Right cardiac atrium (tissue), 5 donors: ENCODE measurements around the gene ENTPD8. TPM values are rescaled to one million over a fixed set of nuclear protein-coding genes. Genes with fewer than 3 reads are reported as not detected.
"Not testable (repeated sequence)": the region's sequence is repeated elsewhere in the genome, so short reads cannot be mapped to it uniquely, and the experiment has no call there.

ENCODE experiments used
- ATAC-seq, 2 donors: fragments of 200-7000 bp; cut with Tn5 transposase; one replicate each; pipeline versions ENCODE4 v1.8.0 to v1.9.1; 2020; ENCODE audit warnings: moderate library complexity in 2 of 2, mild to moderate bottlenecking in 1 of 2
- DNase-seq, 3 donors: peaks; one replicate each; pipeline ENCODE4 v3.0.0-alpha.2; 2020
- H3K27ac ChIP-seq: one replicate; pipeline ENCODE4 v1.5.1; 2013; ENCODE audit warnings: mild to moderate bottlenecking, low read length, control low read depth, moderate library complexity
- H3K27me3 ChIP-seq: one replicate; pipeline ENCODE4 v1.6.1; 2013; ENCODE audit not compliant: control insufficient read depth, insufficient read depth
- H3K4me1 ChIP-seq: one replicate; pipeline ENCODE4 v1.6.1; 2013; ENCODE audit warnings: low read length; ENCODE audit not compliant: control insufficient read depth, insufficient read depth
- H3K4me3 ChIP-seq: one replicate; pipeline ENCODE4 v1.5.1; 2013; ENCODE audit warnings: low read length, control low read depth
- H3K9me3 ChIP-seq: one replicate; pipeline ENCODE4 v1.6.1; 2013; ENCODE audit warnings: low read length; ENCODE audit not compliant: control insufficient read depth
- WGBS: extraction: QIAGEN DNeasy Blood & Tissue Kit; methylation state at CpG from one replicate; pipeline ENCODE4 v1.1.7; 2013; 5-methylcytosine and 5-hydroxymethylcytosine counted together
- intact Hi-C, 4 donors: fragments of 100-400 bp; cut with DNase I; formaldehyde crosslinking; loops; one replicate each; pipeline versions ENCODE4 v1.11.0 to v1.14.0; 2022 to 2023
- polyA plus RNA-seq: library from polyadenylated mRNA; stranded (reverse); fragments of 200-250 nt; gene quantifications from one replicate; pipeline ENCODE4 v1.2.3, GENCODE V29; 2013
- total RNA-seq, 4 donors: library from RNA; stranded (reverse); fragmentation: NEBNext Ultra II Directional; extraction: Animal tissue kit (Norgen Biotek cat#: 25700); gene quantifications; one replicate each; pipeline ENCODE4 v1.2.1, GENCODE V29; 2021
- donor health status: healthy with polysubstance abuse.
- donor health status: DM: no; HTN: yes; CAD: no.
- donor health status: DM: no; HTN: no; CAD: no.
- donor health status: DM: no; HTN: yes; CAD: no; lungs with severe emphysema.
- donor health status: DM: yes; HTN: yes; CAD: no.

The ENTPD8 gene
- total and polyA plus RNA-seq, 5 donors = not detected

DNA sequence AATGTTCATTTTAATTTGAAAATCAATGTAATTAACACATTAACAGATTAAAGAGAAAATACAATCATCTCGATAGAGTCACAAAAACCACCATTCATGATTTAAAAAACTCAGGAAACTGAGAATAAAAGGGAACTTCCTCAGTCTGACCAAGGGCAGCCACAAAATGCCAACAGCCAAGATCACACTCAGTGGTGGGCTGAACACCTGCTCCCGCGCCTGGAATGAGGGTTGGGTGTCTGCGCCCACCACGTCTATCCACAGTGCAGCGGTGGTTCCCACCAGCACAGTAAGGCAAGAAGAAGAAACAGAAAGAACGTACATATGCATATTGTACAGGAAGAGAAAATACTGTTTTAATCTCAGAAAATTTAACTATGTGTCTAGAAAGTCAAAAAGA lies 29.6 kb upstream of the ENTPD8 start:
- Histone ChIP-seq H3K4me3 (no peak overlapping the region), H3K27ac (no peak overlapping the region), H3K27me3 (no peaks in the 10 kb centered on the region), H3K9me3 (no peaks in the 10 kb centered on the region), H3K4me1 (no peaks in the 10 kb centered on the region)
- no peak for ATAC-seq
- WGBS = 75% methylated on average over 7 of the region's 7 CpGs
- intact Hi-C loops = no loop called here
- DNase-seq = no peak

DNA sequence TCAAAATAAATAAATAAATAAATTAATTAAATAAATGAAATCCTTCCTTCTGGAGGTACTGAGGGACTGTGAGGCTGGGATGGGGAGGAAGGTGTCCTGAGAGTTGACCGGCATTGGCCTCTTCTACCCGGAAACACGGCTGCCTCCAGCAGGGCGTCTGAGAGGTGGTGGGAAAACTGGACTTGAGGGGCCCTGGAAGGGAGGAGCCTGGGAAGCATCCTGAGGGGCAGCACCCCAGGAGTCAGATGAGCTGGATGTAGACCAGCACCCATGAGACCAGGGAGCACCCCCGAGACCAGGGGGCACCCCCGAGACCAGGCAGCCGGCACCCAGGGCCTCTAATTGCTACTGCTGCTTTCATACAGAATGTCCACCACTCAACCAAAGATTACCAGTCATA lies 26.7 kb upstream of the ENTPD8 start:
- 97% methylated on average over 7 of the region's 7 CpGs for whole genome bisulfite sequencing
- H3K27ac ChIP-seq = no peak overlapping the region
- ATAC-seq = no peak

DNA sequence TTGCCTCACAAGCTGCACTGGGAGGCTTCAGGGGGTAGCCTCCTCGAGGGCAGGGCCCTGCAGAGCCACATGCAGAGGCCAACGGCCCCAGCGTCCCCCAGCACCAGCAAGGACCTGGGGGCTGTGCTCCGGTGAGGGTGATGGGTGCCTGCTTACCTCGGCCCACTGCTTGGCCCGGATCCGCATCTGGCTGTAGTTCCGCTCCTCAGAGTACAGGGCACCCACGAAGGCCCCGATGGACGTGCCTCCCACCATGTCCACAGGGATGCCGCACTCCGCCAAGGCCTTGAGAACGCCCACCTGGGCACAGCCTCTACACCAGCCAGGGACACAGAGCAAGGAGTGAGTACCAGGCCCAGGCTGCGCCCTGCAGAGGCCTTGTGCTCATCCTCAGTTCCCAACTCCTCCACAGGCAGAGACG lies 26.0 kb upstream of the ENTPD8 start:
- Histone ChIP-seq H3K9me3 (no peaks in the 10 kb centered on the region), H3K27me3 (no peaks in the 10 kb centered on the region), H3K4me3 (no peak overlapping the region), H3K4me1 (no peaks in the 10 kb centered on the region), H3K27ac (no peak overlapping the region)
- DNase-seq (peak in 2 of 3 donors; percentile 44 to 46), ATAC-seq (no peak)
- intact Hi-C loops = no loop called here
- 93% methylated on average over 16 of the region's 16 CpGs for WGBS

More for the DNA sequence above, 26.7 kb upstream of the ENTPD8 start:
- no peak overlapping the region for H3K4me3 ChIP-seq
- intact Hi-C loops = no loop called here
- peak in 1 of 3 donors; percentile 22 for DNase-seq
- no peaks in the 10 kb centered on the region for H3K4me1 ChIP-seq
- H3K9me3 ChIP-seq = no peaks in the 10 kb centered on the region
- H3K27me3 ChIP-seq = no peaks in the 10 kb centered on the region

DNA sequence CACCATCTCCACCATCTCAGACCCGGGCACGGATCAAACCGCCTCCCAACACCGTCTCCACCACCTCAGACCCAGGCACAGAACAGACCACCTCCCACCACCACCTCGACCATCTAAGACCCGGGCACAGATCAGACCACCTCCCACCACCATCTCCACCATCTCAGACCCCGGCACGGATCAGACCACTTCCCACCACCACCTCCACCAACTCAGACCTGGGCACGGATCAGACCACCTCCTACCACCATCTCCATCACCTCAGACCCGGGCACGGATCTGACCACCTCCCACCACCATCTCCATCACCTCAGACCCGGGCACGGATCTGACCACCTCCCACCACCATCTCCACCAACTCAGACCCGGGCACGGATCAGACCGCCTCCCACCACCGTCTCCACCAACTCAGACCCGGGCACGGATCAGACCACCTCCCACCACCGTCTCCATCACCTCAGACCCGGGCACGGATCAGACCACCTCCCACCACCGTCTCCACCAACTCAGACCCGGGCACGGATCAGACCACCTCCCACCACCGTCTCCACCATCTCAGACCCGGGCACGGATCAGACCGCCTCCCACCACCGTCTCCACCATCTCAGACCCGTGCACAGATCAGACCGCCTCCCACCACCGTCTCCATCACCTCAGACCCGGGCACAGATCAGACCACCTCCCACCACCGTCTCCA lies 25.4 kb upstream of the ENTPD8 start:
- H3K27me3 ChIP-seq, H3K27ac ChIP-seq, ATAC-seq, intact Hi-C loops, H3K4me3 ChIP-seq, H3K9me3 ChIP-seq, H3K4me1 ChIP-seq: not testable (repeated sequence)
- WGBS = 92% methylated on average over 35 of the region's 35 CpGs
- DNase-seq = peak in 1 of 3 donors; percentile 46

DNA sequence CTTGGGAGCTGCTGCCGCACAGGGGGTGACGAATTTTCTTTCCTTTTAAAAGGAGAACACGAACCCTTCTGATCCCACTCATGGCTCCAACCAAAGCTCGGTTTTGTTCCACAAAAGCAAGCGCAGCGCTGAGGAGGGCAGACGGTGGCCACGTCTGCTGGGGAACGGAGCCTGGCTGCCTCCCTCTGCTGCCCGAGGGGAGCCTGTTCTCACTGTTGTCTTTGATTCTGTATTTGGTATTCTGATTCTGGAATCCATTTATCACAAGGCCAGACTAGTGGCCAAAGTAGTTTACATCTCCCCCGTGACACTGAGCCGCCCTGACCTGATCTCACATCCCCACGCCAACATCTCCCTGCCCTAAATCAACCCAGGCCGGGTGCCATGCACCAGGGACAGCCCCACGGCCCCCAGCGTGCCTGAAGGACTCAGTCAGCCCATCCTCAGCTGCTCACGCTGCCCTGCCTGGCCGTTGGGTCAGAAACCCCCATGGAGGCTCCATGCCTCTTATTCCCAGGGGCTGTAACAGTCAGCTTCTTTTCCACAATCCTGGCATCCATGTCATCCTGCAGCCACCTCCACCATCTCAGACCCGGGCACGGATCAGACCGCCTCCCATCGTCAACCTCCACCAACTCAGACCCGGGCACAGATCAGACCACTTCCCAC lies 24.7 kb upstream of the ENTPD8 start:
- intact Hi-C loops = no loop called here

DNA sequence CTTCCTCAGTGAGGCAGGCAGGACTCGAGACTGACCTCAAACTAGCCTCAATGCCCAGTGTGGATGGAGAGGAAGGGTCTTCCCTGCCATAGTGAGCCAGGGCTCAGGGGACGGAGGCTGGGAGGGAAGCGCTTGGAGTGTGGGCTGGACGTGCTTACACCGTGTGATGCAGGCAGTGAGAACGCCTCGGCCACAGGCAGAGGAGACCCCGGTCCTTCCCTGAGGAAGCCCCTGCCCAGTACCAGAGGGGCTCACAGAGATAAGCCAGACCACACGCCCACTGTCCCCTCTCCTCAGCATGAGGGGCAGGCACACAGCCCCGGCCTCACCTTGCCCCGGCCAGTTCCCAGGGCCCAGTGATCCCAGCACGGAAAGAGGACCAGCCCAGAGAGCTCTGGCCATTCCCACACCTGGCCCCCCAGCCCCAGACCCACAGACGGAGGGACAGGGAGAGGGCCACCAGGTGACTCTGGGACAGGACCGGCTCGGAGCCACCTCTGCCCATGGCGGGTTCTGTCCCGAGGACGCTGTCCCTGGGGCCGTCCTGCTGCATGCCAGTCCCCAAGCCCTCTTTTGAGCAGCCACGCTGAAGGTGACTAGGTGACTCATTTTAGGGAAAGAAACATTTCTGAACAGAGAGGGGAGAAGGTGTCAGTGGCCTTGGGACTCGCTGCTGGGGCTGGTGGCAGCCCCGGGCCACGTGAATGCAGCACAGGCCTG lies 24.0 kb upstream of the ENTPD8 start:
- H3K27me3 ChIP-seq = no peaks in the 10 kb centered on the region

More for the DNA sequence above, 24.7 kb upstream of the ENTPD8 start:
- H3K27ac ChIP-seq = no peak overlapping the region
- ATAC-seq (no peak), DNase-seq (peak in 2 of 3 donors; percentile 22 to 25)
- 87% methylated on average over 23 of the region's 23 CpGs for WGBS
- H3K4me1 ChIP-seq = no peaks in the 10 kb centered on the region
- no peaks in the 10 kb centered on the region for H3K9me3 ChIP-seq
- no peaks in the 10 kb centered on the region for H3K27me3 ChIP-seq
- no peak overlapping the region for H3K4me3 ChIP-seq

DNA sequence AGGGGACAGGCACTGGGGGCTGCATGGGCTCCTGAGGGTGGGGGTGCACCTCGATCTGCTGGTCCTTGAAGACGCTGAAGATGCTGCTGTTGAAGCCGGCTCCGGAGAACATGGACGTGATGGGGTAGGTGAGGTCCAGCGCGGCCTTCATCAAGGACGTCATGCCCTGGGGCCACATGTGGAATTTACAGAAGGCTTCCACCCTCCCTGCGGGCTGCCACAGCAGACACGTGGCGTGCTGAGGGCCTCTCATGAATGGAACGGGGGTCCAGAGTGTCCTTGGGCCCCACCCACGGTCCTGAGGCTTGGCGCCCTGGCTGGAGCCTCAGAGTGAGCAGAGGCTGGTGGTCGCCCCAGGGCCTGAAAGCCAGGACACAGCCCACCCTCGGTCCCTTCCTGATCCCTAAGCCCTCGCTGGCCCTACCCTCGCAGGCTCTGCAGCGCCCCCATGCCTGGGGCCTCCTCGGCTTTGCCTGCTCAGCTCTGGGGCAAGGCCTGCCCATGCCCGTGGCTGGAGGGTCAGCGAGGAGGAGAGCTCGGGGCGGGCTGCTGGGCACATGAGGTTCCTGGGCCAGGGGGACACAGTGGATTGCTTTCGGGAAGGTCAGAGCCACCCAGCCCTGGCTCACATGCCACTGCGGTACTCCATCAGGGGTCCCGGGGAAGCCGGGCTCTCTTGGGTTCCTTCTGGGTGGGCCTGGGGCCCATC lies 23.3 kb upstream of the ENTPD8 start:
- Histone ChIP-seq H3K9me3 (no peaks in the 10 kb centered on the region), H3K4me3 (no peak overlapping the region), H3K27ac (no peak overlapping the region), H3K27me3 (no peaks in the 10 kb centered on the region), H3K4me1 (no peaks in the 10 kb centered on the region)
- intact Hi-C loops = no loop called here
- WGBS = 94% methylated on average over 28 of the region's 28 CpGs
- peak in 2 of 3 donors; percentile 48 to 54 for DNase-seq
- no peak for ATAC-seq

More for the DNA sequence above, 24.0 kb upstream of the ENTPD8 start:
- H3K4me3 ChIP-seq = no peak overlapping the region
- ATAC-seq = peak in 1 of 2 donors; percentile 3
- no peaks in the 10 kb centered on the region for H3K4me1 ChIP-seq
- WGBS = 92% methylated on average over 23 of the region's 23 CpGs
- intact Hi-C loops = no loop called here
- peak in 2 of 3 donors; percentile 42 to 59 for DNase-seq
- no peaks in the 10 kb centered on the region for H3K9me3 ChIP-seq
- no peak overlapping the region for H3K27ac ChIP-seq

DNA sequence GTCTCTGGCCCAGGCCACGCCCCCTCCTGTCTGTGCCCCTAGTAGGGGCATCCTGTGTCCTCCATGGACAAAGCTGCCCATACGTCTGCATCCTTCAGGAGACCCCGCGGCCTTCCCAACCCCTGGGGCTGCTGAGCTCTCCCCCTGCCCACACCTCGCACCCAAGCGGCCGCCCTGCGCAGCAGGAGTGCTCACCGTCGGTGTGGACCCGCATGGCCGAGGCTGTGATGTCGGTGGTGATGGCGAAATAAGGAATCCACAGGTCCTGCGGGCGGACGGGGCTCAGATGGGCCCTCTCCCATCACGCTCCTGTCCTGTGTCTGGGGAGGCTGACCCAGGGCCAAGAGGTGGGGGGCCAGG lies 22.8 kb upstream of the ENTPD8 start:
- no peaks in the 10 kb centered on the region for H3K27me3 ChIP-seq
- H3K4me1 ChIP-seq = no peaks in the 10 kb centered on the region
- 96% methylated on average over 18 of the region's 18 CpGs for WGBS
- H3K9me3 ChIP-seq = no peaks in the 10 kb centered on the region
- no peak overlapping the region for H3K4me3 ChIP-seq
- no peak overlapping the region for H3K27ac ChIP-seq
- ATAC-seq (no peak), DNase-seq (peak in 2 of 3 donors; percentile 37 to 48)
- intact Hi-C loops = no loop called here

DNA sequence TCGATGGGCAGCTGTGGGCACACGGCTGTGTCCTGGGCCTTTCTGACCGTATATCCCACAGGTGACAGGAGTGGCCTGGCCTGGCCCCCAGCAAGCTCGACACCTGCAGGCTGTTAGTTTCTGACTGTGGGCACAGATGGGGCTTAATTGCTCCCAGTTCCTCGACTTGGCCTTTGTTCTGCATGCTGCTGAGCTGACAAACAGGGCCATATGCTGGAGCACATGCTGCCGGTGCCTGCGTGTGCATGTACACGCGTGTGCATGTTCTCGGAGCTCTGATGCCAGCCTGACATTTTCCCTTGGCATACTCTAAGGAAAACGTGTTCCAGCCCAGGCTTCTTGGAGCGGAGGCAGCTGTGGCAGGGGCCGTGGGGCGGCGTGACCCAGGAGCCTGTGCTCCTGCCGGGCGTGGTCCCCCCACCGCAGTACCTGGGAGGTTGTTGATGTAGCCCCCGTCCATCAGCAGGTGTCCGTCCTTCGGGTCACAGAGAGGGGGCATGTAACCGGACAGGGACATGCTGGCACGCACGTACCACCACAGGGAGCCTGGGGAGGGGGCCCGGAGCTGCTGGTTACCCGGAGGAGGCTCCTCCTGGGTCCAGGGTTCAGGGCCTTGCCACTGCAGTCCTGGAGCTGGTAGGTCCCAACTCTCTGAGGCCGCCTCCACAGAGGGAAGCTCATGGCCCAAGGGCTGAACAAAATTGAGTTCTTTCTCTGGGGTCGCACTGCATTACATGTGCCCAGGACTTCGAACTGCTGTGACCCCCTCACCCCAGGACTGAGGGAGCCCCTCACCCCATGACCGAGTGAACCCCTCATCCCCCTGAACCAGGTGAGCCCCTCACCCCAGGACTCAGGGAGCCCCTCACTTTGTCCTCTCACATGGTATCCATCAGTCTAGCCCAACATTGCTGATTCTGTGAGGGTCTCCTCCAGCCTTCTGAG lies 22.1 kb upstream of the ENTPD8 start:
- DNase-seq (peak; percentile 10 to 50 (median 48)), ATAC-seq (no peak)

DNA sequence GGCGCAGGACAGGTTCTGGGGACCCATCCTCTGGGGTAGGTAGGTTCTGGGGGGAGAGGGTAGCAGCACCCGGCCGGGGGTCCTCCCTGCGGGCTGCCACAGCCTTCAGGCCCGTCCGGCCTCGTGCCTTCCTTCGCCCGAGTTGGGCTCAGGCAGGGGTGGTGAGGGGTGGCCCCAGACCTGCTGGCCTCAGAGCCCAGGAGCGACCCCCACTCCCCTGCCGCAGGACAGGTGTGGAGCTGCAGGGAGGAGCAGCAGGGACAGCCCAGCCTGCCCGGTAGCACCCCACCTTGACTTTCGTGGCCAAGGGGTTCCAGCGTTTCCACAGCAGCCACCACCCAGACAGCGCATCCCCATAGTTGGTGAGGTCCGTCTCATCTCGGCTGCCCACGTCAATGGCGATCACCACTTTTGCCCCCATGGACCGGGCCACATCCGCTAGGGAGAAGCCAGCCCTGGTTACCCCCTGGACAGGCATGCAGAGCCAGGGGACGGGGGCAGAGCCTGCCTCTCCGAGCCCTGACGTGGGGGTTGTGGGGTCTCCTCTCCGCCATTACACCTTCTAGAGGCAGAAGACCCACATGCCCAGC lies 21.3 kb upstream of the ENTPD8 start:
- DNase-seq (peak; percentile 7 to 45 (median 24)), ATAC-seq (no peak)
- no peak overlapping the region for H3K27ac ChIP-seq
- no peaks in the 10 kb centered on the region for H3K9me3 ChIP-seq
- WGBS = 97% methylated on average over 25 of the region's 25 CpGs
- no peaks in the 10 kb centered on the region for H3K4me1 ChIP-seq
- no peaks in the 10 kb centered on the region for H3K27me3 ChIP-seq
- no peak overlapping the region for H3K4me3 ChIP-seq
- intact Hi-C loops = no loop called here

More for the DNA sequence above, 22.1 kb upstream of the ENTPD8 start:
- H3K4me3 ChIP-seq = no peak overlapping the region
- no peaks in the 10 kb centered on the region for H3K27me3 ChIP-seq
- H3K9me3 ChIP-seq = no peaks in the 10 kb centered on the region
- H3K4me1 ChIP-seq = no peaks in the 10 kb centered on the region
- intact Hi-C loops = no loop called here
- no peak overlapping the region for H3K27ac ChIP-seq
- WGBS = 93% methylated on average over 30 of the region's 30 CpGs
